Right forelimb (tissue), 1 donor: ENCODE data around the gene RELB.
"Not testable (repeated sequence)": the region's sequence is repeated elsewhere in the genome, so short reads cannot be mapped to it uniquely, and the experiment has no call there.

Source experiments
- DNase-seq: peaks from one replicate; pipeline ENCODE4 v3.0.0-alpha.2; 2018

Gene RELB

GRCh38 chr19:44988273-44988672 lies 13.0 kb upstream of the RELB start:
- DNase-seq = no peak

- DNase-seq = peak; percentile 63
Measured at GRCh38 chr19:44988896-44989556, 12.2 kb upstream of the RELB start.

- no peak for DNase-seq
Measured at GRCh38 chr19:44990459-44990858, 10.8 kb upstream of the RELB start.

- DNase-seq = no peak
Measured at GRCh38 chr19:44990966-44991365, 10.3 kb upstream of the RELB start.

- no peak for DNase-seq
Measured at GRCh38 chr19:44992336-44993163, 8.7 kb upstream of the RELB start.

- DNase-seq = no peak
Measured at GRCh38 chr19:44993526-44993925, 7.7 kb upstream of the RELB start.

GRCh38 chr19:44993926-44994537 lies 7.2 kb upstream of the RELB start:
- DNase-seq = no peak

GRCh38 chr19:44998025-44998424 lies 3.2 kb upstream of the RELB start:
- no peak for DNase-seq

- not testable (repeated sequence) for DNase-seq
Measured at GRCh38 chr19:44999131-44999925, 1.9 kb upstream of the RELB start.

- not testable (repeated sequence) for DNase-seq
Measured at GRCh38 chr19:45000665-45001064, 599 bp upstream of the RELB start.

GRCh38 chr19:45003485-45003884 lies 2.2 kb downstream of the RELB start:
- DNase-seq = no peak

- DNase-seq = no peak
Measured at GRCh38 chr19:45005787-45006186, 4.5 kb downstream of the RELB start.

- no peak for DNase-seq
Measured at GRCh38 chr19:45008552-45008951, 7.3 kb downstream of the RELB start.

GRCh38 chr19:45009625-45010255 lies 8.5 kb downstream of the RELB start:
- no peak for DNase-seq

- no peak for DNase-seq
Measured at GRCh38 chr19:45010306-45010705, 9.0 kb downstream of the RELB start.

GRCh38 chr19:45011959-45012358 lies 10.7 kb downstream of the RELB start:
- DNase-seq = no peak

GRCh38 chr19:45016388-45017314 lies 15.4 kb downstream of the RELB start:
- peak; percentile 75 for DNase-seq

GRCh38 chr19:45019187-45019586 lies 17.9 kb downstream of the RELB start:
- DNase-seq = no peak

GRCh38 chr19:45020071-45020470 lies 18.8 kb downstream of the RELB start:
- no peak for DNase-seq

GRCh38 chr19:45021971-45022370 lies 20.7 kb downstream of the RELB start:
- no peak for DNase-seq

GRCh38 chr19:45023048-45023447 lies 21.8 kb downstream of the RELB start:
- no peak for DNase-seq
